GM12891 (cell line): ENCODE measurements around the gene CLIP1.
A peak's percentile ranks its signal among the peaks of the same experiment; 100 is the strongest.

ENCODE experiments used
- DNase-seq: peaks from one replicate; pipeline ENCODE4 v3.0.0; 2011; ENCODE audit warnings: low spot score; ENCODE audit not compliant: insufficient read length
- FAIRE-seq: peaks from 2 replicates; lab custom pipeline; 2011; peaks lifted over from hg19 to GRCh38; lab: Jason Lieb, UNC
- PAX5 ChIP-seq: IDR thresholded peaks from 2 replicates; pipeline ENCODE4 v1.6.1; 2011; ENCODE audit warnings: low read length, moderate library complexity, mild to moderate bottlenecking; ENCODE audit not compliant: insufficient read depth, severe bottlenecking
- POLR2A ChIP-seq: IDR thresholded peaks from 2 replicates; pipeline ENCODE4 v1.6.1; 2011; ENCODE audit warnings: low read depth, low read length, control low read depth
- POLR2AphosphoS5 ChIP-seq: IDR thresholded peaks from 2 replicates; pipeline ENCODE4 v1.6.1; 2011; ENCODE audit warnings: low read depth, low read length, control low read depth
- POU2F2 ChIP-seq: IDR thresholded peaks from 2 replicates; pipeline ENCODE4 v1.6.1; 2011; ENCODE audit warnings: low read depth, mild to moderate bottlenecking, control low read depth, low read length, moderate library complexity
- SPI1 ChIP-seq: IDR thresholded peaks from 2 replicates; pipeline ENCODE4 v1.6.1; 2011; ENCODE audit warnings: low read depth, low read length, control low read depth
- TAF1 ChIP-seq: IDR thresholded peaks from 2 replicates; pipeline ENCODE4 v1.6.1; 2011; ENCODE audit warnings: low read depth, low read length, control low read depth

The CLIP1 gene

DNA sequence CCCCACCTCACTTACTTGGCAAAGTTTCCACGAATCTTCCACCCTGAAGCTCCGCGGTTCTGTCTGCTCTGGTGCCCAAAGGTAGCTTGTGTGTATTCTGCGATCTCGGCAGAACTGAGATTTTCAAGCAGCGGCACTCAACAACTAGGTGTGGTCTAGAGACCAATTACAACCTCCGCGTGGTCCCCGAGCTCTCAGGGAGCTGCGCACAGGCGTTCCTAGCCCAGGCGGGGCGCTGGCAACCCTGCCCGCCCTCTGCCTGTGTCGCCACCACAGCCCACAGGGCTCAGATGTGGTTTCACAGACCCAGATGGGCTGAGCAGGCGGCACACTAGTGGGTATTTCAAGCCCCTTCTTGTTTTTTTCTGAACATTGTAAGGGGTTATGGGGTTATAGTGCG lies 195.1 kb downstream of the CLIP1 start:
- no peak for DNase-seq
- FAIRE-seq, result no peak
- TF ChIP-seq TAF1 (no peak), POU2F2 (no peak), PAX5 (no peak), SPI1 (no peak), POLR2A (no peak), POLR2AphosphoS5 (no peak)

DNA sequence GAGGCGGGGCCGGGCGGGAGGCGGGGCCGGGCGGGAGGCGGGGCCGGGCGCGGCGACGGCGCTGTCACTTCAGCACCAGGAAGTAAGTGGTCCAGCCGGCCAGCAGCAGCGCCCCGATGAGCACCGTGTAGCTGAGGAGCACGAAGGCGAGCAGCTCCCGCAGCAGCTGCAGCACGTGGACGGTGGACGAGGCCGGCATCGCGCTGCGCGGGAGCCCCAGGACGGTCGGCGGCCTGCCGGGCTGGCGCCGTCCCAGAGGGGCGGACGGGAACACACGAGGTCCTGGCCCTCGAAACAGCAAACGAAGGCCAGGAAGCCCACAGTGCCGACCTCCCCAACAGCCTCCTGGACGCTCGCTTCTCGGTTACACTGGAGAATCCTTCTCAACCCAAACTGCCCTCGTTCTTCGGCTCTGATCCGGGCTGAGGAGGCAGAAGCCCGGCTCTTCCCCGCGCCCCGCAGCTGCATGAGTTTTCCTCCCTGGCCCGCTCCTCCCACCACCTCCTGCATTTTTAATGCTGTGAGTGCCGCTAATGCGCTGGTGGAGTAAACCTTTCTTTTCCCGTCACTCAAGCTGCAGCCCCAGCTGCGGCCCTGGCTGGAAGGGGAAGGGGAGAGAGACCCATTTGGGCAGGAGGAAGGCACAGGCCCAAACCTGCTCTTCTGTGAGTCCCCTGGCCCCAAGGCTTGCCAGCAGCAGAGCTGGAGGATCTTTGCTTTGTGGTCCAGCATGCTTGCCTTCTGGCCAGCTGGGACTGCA lies 195.9 kb downstream of the CLIP1 start:
- FAIRE-seq (no peak), DNase-seq (no peak)
- TF ChIP-seq POLR2AphosphoS5, result no peak
- no peak for TF ChIP-seq POLR2A
- TF ChIP-seq SPI1, result no peak
- TF ChIP-seq TAF1, result no peak
- TF ChIP-seq PAX5, result no peak
- TF ChIP-seq POU2F2, result no peak

DNA sequence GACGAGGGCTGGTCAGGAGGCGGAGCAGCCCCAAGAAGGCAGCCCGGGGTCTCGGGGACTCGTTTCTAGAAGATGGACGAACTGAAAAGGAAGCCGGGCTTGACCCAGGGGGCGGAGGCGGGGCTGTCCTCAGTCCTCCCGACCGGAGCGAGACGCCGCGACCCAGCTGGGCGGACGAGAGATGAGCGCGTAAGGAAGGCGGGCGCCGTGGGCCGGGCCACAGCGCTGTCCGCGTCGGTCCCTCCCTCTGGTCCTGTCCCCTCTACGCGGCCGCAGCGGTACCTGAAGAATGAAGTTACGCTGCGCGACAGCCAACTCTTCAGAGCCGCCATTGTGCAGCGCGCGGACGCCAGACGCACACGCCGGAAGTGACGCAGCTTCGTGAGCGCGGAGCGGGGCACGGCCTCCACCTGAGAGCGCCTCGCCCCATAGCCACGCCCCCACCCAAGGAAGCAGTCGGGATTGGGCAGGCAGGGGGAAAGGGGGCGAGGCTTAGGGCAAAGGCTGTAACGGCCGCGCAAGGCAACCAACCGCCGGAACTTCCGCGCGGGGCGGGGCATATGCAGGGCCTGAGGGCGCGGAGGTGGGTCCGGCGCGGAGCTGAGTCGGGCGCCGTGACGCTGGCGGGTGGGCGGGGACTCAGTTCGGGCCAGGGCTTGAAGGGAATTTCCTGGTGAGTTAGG lies 196.6 kb downstream of the CLIP1 start, which contains the start of gene DIABLO:
DIABLO (minus strand) TSS at position 370 of the 683 bp plus-strand sequence; CDS start at position 332, 38 bp downstream.
- FAIRE-seq (peak; percentile 100), DNase-seq (peak; percentile 94)
- TF ChIP-seq POLR2AphosphoS5, result peak; percentile 92
- TF ChIP-seq PAX5, result no peak
- TF ChIP-seq POLR2A, result peak; percentile 90
- peak; percentile 97 for TF ChIP-seq TAF1
- peak; percentile 70; the same call in 1 of the 2 replicates for TF ChIP-seq POU2F2
- 0 out of 2 replicates have a peak, but pooled peaks have one; percentile 14 for TF ChIP-seq SPI1
